Trophoblast cell (in vitro differentiated cells and primary cell): ENCODE data around the gene MRPS11.

Source experiments
- DNase-seq, 2 donors: peaks; one replicate each; pipeline ENCODE4 v3.0.0-alpha.2; 2016
- H2AFZ ChIP-seq: 2 replicates; pipeline ENCODE4 v1.6.1; 2013; ENCODE audit warnings: low read length, moderate library complexity, mild to moderate bottlenecking; ENCODE audit not compliant: insufficient read depth, poor library complexity
- H2AK5ac ChIP-seq: 2 replicates; pipeline ENCODE4 v1.6.1; 2013; ENCODE audit warnings: mild to moderate bottlenecking, low read length
- H2BK120ac ChIP-seq: 2 replicates; pipeline ENCODE4 v1.6.1; 2013; ENCODE audit warnings: low read length, mild to moderate bottlenecking, moderate library complexity; ENCODE audit not compliant: insufficient read depth, poor library complexity
- H2BK12ac ChIP-seq: 2 replicates; pipeline ENCODE4 v1.6.1; 2013; ENCODE audit warnings: mild to moderate bottlenecking, low read length, moderate library complexity
- H2BK5ac ChIP-seq: 2 replicates; pipeline ENCODE4 v1.6.1; 2013; ENCODE audit warnings: low read length, low read depth, moderate library complexity, mild to moderate bottlenecking; ENCODE audit not compliant: poor library complexity
- H3K14ac ChIP-seq: 2 replicates; pipeline ENCODE4 v1.6.1; 2013; ENCODE audit warnings: mild to moderate bottlenecking, low read length
- H3K18ac ChIP-seq: 2 replicates; pipeline ENCODE4 v1.6.1; 2013; ENCODE audit warnings: mild to moderate bottlenecking, low read length
- H3K23ac ChIP-seq: 2 replicates; pipeline ENCODE4 v1.6.1; 2013; ENCODE audit warnings: low read length
- H3K27ac ChIP-seq: 2 replicates; pipeline ENCODE4 v1.5.1; 2013; ENCODE audit warnings: low read depth, mild to moderate bottlenecking, inconsistent platforms, low read length, moderate library complexity
- H3K27me3 ChIP-seq: 2 replicates; pipeline ENCODE4 v1.6.1; 2013; ENCODE audit warnings: inconsistent platforms, mild to moderate bottlenecking, low read length, moderate library complexity; ENCODE audit not compliant: insufficient read depth
- H3K36me3 ChIP-seq, 2 experiments: 1 replicate in 1 of 2; 2 replicates in 1 of 2; pipeline ENCODE4 v1.6.1; 2013; ENCODE audit warnings: low read length in 2 of 2, mild to moderate bottlenecking in 2 of 2, moderate library complexity in 1 of 2; ENCODE audit not compliant: insufficient read depth in 2 of 2, control insufficient read depth in 1 of 2
- H3K4ac ChIP-seq: 2 replicates; pipeline ENCODE4 v1.6.1; 2013; ENCODE audit warnings: low read depth, mild to moderate bottlenecking, low read length, moderate library complexity
- H3K4me1 ChIP-seq, 2 experiments: 1 replicate in 1 of 2; 2 replicates in 1 of 2; pipeline ENCODE4 v1.6.1; 2013; ENCODE audit warnings: low read length in 2 of 2, mild to moderate bottlenecking in 2 of 2, moderate library complexity in 1 of 2; ENCODE audit not compliant: insufficient read depth in 2 of 2, control insufficient read depth in 1 of 2
- H3K4me2 ChIP-seq: 2 replicates; pipeline ENCODE4 v1.6.1; 2013; ENCODE audit warnings: inconsistent platforms, mild to moderate bottlenecking, low read length, moderate library complexity
- H3K4me3 ChIP-seq: 2 replicates; pipeline ENCODE4 v1.5.1; 2013; ENCODE audit warnings: mild to moderate bottlenecking, low read depth, low read length, inconsistent platforms
- H3K79me1 ChIP-seq: one replicate; pipeline ENCODE4 v1.6.1; 2013; ENCODE audit warnings: low read length
- H3K79me2 ChIP-seq: 2 replicates; pipeline ENCODE4 v1.6.1; 2013; ENCODE audit warnings: low read length, mild to moderate bottlenecking; ENCODE audit not compliant: control insufficient read depth, insufficient read depth, poor library complexity
- H3K9ac ChIP-seq: 2 replicates; pipeline ENCODE4 v1.6.1; 2013; ENCODE audit warnings: mild to moderate bottlenecking, low read length
- H3K9me3 ChIP-seq: 2 replicates; pipeline ENCODE4 v1.6.1; 2013; ENCODE audit warnings: low read depth, mild to moderate bottlenecking, control low read depth, inconsistent platforms, low read length; ENCODE audit not compliant: insufficient read depth
- H4K12ac ChIP-seq: 2 replicates; pipeline ENCODE4 v1.6.1; 2013; ENCODE audit warnings: low read depth, mild to moderate bottlenecking, low read length, moderate library complexity
- H4K8ac ChIP-seq: 2 replicates; pipeline ENCODE4 v1.6.1; 2013; ENCODE audit warnings: low read depth, mild to moderate bottlenecking, low read length, moderate library complexity
- H4K91ac ChIP-seq: one replicate; pipeline ENCODE4 v1.6.1; 2013; ENCODE audit warnings: low read depth, mild to moderate bottlenecking, low read length, moderate library complexity
- WGBS: extraction: QIAGEN DNeasy Blood & Tissue Kit; methylation state at CpG from one replicate; pipeline ENCODE4 v1.1.7; 2013; ENCODE audit warnings: missing lambda C conversion rate; ENCODE audit not compliant: insufficient read length, insufficient coverage; ENCODE audit errors: extremely low coverage; 5-methylcytosine and 5-hydroxymethylcytosine counted together

MRPS11 gene

DNA sequence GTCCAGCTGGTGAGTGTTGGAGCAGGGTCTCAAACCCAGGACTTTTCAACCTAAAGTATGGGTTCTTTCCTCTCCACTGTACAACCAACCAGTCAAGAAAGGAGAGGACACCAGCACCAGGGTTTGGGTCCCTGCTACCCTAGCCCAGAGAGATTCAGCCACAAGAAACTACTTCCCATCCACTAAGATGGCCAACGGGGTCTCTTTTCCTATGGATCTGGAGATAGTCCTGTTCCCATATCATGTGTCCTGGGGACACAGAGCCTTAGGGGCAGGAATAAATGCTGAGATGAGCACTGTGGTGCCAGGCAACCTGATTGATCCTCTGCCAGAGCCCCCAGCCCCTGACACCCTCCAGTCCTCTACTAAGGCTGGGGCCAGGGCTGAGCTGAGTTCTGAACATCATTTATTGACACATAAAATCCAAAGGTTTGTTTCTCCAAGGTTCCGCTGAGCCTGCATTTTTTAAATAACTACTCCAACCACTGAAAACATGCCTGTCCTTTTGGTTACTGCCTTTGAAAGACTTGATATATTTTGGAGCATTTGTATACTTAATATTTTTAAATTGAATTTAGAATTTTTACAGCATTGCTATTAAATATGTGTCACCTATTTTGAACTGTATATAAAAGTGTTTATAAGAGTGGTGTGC lies 26.3 kb upstream of the MRPS11 start:
- Histone ChIP-seq H3K79me2 (no peaks in the 10 kb centered on the region), H4K91ac (peak overlapping the region; percentile 7), H2BK5ac (no peak overlapping the region), H3K23ac (no peak overlapping the region), H3K9me3 (peaks cover 1% of the 10 kb centered on the region), H4K8ac (no peak overlapping the region), H3K27ac (no peak overlapping the region), H3K36me3 (no peaks in the 10 kb centered on the region), H3K4me3 (no peak overlapping the region), H3K4me2 (no peak overlapping the region), H2BK120ac (peak overlapping the region; percentile 53), H4K12ac (no peak overlapping the region), H3K27me3 (no peaks in the 10 kb centered on the region), H2AK5ac (no peak overlapping the region), H3K79me1 (peaks cover 2% of the 10 kb centered on the region), H3K4ac (no peak overlapping the region), H3K18ac (no peak overlapping the region), H2BK12ac (no peak overlapping the region), H3K4me1 (peaks cover 4 to 7% of the 10 kb centered on the region in 2 experiments), H3K9ac (no peak overlapping the region), H3K14ac (no peak overlapping the region), H2AFZ (no peak overlapping the region)
- DNase-seq: no peak
- WGBS: no CpG with 5 or more reads among the region's 2 CpGs

DNA sequence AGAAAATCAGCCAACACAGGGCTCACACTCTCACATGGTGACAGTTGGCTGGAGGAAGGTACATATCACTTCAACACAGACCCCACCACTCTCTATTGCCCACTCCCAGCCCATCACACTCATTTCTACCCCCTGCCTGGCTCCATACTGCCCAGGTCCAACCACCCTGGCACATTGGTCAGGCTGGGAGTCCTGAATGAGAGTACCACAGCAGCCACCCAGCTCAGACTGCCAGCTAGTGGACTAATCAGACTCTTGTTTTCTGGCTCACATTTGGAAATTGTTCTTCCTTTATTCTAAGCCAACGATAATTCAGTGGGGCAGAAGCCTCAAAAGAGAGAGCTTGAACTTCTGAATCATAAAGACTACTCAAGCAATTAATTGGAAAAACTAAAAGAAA lies 20.3 kb upstream of the MRPS11 start:
- Histone ChIP-seq H2AK5ac (no peak overlapping the region), H3K79me2 (no peaks in the 10 kb centered on the region), H3K27me3 (no peaks in the 10 kb centered on the region), H3K36me3 (no peaks in the 10 kb centered on the region), H3K79me1 (no peaks in the 10 kb centered on the region), H3K4me2 (no peak overlapping the region), H4K8ac (no peak overlapping the region), H2BK5ac (no peak overlapping the region), H2BK12ac (no peak overlapping the region), H4K91ac (no peak overlapping the region), H3K14ac (no peak overlapping the region), H3K4me3 (no peak overlapping the region), H3K4ac (no peak overlapping the region), H3K27ac (no peak overlapping the region), H3K4me1 (peaks cover 0 to 2% of the 10 kb centered on the region in 2 experiments), H3K18ac (no peak overlapping the region), H3K23ac (no peak overlapping the region), H2AFZ (no peak overlapping the region), H2BK120ac (no peak overlapping the region), H3K9ac (no peak overlapping the region), H4K12ac (no peak overlapping the region), H3K9me3 (no peaks in the 10 kb centered on the region)
- no peak for DNase-seq
- WGBS: no CpG with 5 or more reads among the region's 1 CpG

DNA sequence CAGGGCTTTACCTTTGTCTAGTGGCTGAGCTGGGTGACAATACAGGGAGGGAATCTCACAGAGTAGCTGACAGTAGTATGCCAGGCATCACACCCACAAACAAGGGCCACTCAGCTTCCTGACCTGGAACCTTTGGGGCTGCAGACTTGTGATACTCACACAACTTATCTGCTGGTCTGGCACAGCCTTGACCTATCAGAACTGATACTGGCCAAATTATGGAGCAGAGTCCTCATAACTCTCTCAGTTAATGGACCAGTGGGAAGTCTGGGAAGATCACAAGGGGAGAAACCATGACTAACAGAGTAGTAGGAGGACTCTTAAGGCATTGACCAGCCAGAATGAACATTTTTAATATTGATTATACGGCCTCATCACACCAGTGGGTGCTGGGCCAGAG lies 19.8 kb upstream of the MRPS11 start:
- no peak overlapping the region for H3K23ac ChIP-seq
- H2AFZ ChIP-seq: no peak overlapping the region

DNA sequence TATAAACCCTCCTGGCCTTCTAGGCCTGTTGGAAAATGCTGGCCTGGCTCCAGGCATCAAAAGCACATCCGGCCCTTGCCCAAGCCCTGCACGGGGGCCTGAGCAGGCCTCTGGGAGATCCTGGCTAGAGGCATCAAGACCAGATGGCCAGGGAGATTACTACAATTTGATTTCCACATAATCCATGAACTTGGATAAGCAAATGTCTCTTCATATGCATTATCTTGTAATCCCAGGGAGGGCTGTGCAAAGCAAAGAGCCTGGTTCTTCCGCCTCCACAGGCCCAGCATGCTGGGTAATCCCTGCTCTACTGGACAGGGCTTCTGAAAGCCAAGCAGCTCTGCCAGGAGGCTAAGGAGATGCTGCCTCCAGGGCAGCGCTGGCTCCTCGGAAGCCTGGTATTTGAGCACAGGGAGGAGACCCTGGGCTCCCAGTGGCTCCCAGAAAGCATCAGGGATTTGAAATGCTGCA lies 18.5 kb upstream of the MRPS11 start:
- no CpG with 5 or more reads among the region's 5 CpGs for WGBS
- H3K9ac ChIP-seq: no peak overlapping the region
- H3K4me3 ChIP-seq: no peak overlapping the region
- no peak overlapping the region for H2BK5ac ChIP-seq
- H2AK5ac ChIP-seq: no peak overlapping the region
- DNase-seq: no peak
- H3K9me3 ChIP-seq: no peaks in the 10 kb centered on the region
- H3K4me1 ChIP-seq: no peaks in the 10 kb centered on the region
- H3K14ac ChIP-seq: no peak overlapping the region
- H3K79me2 ChIP-seq: no peaks in the 10 kb centered on the region
- no peak overlapping the region for H2BK120ac ChIP-seq
- H3K36me3 ChIP-seq: no peaks in the 10 kb centered on the region
- H4K8ac ChIP-seq: no peak overlapping the region
- no peak overlapping the region for H4K12ac ChIP-seq
- H4K91ac ChIP-seq: no peak overlapping the region
- no peak overlapping the region for H2BK12ac ChIP-seq
- no peak overlapping the region for H3K23ac ChIP-seq
- H3K4me2 ChIP-seq: no peak overlapping the region
- H3K79me1 ChIP-seq: no peaks in the 10 kb centered on the region
- no peaks in the 10 kb centered on the region for H3K27me3 ChIP-seq
- H3K18ac ChIP-seq: no peak overlapping the region
- no peak overlapping the region for H3K27ac ChIP-seq
- H2AFZ ChIP-seq: no peak overlapping the region
- no peak overlapping the region for H3K4ac ChIP-seq

More for the DNA sequence above, 19.8 kb upstream of the MRPS11 start:
- Histone ChIP-seq H2BK120ac (no peak overlapping the region), H3K4me3 (no peak overlapping the region), H3K27me3 (no peaks in the 10 kb centered on the region), H3K4ac (no peak overlapping the region), H4K91ac (no peak overlapping the region), H2BK12ac (no peak overlapping the region), H3K27ac (no peak overlapping the region), H3K14ac (no peak overlapping the region), H3K9me3 (no peaks in the 10 kb centered on the region), H4K12ac (no peak overlapping the region), H3K79me2 (no peaks in the 10 kb centered on the region), H3K4me1 (no peaks in the 10 kb centered on the region), H2BK5ac (no peak overlapping the region), H3K9ac (no peak overlapping the region), H3K36me3 (no peaks in the 10 kb centered on the region), H3K18ac (no peak overlapping the region), H4K8ac (no peak overlapping the region), H3K4me2 (no peak overlapping the region), H3K79me1 (no peaks in the 10 kb centered on the region), H2AK5ac (no peak overlapping the region)
- DNase-seq: no peak
- WGBS: no CpG with 5 or more reads among the region's 1 CpG
